Activated CD4-positive, CD25-positive, alpha-beta regulatory T cell (primary cell): ENCODE measurements around the gene THSD7A.

ENCODE experiments used
- DNase-seq, 4 experiments: peaks; one replicate each; lab custom pipeline; 2025; lab: John Stamatoyannopoulos, UW

Gene THSD7A

GRCh38 chr7:11331128-11332102 is 500.6 kb downstream of the THSD7A start:
- DNase-seq = no peak

GRCh38 chr7:11330717-11331116 is 501.3 kb downstream of the THSD7A start:
- no peak for DNase-seq

GRCh38 chr7:11330208-11330607 is 501.8 kb downstream of the THSD7A start:
- DNase-seq = no peak

- DNase-seq = no peak
Observed at GRCh38 chr7:11329626-11330025, 502.4 kb downstream of the THSD7A start.

- no peak for DNase-seq
Observed at GRCh38 chr7:11328309-11328708, 503.7 kb downstream of the THSD7A start.

- DNase-seq = no peak
Observed at GRCh38 chr7:11327633-11328032, 504.4 kb downstream of the THSD7A start.
